Stimulated activated CD4-positive, alpha-beta T cell treated with anti-CD3 and anti-CD28 coated beads, TNF-alpha, amount 100 ng/mL, for 48 hours (primary cell): ENCODE data around the gene ETDC.
"Not testable (repeated sequence)": the region's sequence is repeated elsewhere in the genome, so short reads cannot be mapped to it uniquely, and the experiment has no call there.

Experiments
- DNase-seq, 3 donors: peaks; one replicate each; pipeline ENCODE4 v3.0.0-alpha.2; 2020; ENCODE audit warnings: low read depth in 3 of 3

ETDC gene

DNA sequence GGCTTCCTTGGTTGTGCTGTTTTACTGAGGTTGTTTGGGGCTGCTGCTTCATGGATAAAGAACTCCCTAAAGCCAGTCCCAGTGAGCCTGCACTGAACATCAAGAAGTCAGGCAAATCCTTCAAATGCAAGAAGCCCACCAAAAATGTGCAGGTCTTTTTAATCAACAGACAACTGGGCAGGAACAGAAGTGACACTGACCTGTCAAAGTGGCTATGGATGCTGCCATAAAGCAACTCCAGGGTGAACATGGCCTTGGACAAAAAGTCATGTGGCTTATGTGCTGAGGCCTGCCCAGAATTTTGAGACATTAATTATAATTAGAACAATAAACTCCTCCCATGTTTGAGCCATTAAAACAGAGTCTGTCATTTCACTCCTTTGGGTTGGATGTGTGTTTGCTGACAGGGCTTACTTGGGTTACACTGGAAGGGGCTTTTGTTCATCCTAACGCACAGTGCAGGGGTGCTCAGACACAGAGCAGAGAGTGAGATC, at the start of gene ETDC:
ETDC (plus strand) TSS at position 51 of the 494 bp plus-strand sequence; CDS start at position 51, 0 bp downstream.
- no peak for DNase-seq

DNA sequence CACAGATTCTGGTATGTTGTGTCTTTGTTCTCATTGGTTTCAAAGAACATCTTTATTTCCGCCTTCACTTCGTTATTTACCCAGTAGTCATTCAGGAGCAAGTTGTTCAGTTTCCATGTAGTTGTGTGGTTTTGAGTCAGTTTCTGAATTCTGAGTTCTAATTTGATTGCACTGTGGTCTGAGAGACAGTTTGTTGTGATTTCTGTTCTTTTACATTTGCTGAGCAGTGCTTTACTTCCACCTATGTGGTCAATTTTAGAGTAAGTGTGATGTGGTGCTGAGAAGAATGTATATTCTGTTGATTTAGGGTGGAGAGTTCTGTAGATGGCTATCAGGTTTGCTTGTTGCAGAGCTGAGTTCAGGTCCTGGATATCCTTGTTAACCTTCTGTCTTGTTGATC, 48.3 kb upstream of the ETDC start:
- DNase-seq: not testable (repeated sequence)

DNA sequence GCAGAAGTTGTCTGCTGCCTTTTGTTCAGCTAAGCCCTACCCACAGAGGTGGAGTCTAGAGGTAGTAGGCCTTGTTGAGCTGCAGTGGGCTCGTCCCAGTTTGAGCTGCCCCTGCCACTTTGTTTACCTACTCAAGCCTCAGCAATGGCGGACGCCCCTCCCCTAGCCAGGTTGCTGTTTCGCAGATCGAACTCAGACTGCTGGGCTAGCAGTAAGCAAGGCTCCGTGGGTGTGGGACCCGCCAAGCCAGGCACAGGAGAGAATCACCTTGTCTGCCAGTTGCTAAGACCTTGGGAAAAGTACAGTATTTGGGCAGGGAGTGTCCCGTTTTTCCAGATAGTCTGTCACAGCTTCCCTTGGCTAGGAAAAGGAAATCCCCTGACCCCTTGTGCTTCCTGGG, 45.9 kb upstream of the ETDC start:
- not testable (repeated sequence) for DNase-seq

DNA sequence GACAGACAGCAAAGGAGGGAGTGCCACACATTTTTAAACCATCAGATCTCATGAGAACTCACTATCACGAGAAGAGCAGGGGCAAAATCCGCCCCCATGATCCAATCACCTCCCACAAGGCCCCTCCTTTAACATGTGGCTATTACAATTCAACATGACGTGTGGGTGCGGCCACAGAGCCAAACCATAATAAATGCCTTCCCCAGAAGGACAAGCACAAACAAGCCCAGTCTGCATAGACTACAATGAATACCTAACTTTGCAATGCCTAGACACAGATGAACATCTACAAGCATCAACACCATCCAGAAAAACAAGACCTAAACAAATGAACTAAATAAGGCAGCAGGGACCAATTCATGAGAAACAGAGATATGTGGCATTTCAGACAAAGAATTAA, 45.1 kb upstream of the ETDC start:
- DNase-seq: no peak

DNA sequence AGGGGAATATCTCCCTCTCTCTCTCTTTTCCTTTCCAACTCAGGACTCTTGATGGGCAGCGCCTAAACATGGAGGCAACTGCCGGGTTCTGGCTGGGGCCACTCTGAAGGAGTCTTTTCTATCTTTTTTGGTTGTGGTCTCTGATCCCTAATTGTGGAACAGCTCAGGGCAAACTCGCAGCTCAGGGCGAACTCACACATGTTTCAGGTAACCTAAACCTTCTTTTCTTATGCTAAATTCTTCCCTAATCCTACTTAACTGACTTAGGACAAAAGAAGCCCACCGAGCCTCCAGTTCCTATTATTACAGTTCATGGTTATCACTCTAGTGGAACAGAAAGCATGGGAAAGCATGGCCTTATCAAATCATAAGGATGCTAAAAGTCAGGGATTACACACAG, 36.1 kb upstream of the ETDC start:
- DNase-seq: no peak

DNA sequence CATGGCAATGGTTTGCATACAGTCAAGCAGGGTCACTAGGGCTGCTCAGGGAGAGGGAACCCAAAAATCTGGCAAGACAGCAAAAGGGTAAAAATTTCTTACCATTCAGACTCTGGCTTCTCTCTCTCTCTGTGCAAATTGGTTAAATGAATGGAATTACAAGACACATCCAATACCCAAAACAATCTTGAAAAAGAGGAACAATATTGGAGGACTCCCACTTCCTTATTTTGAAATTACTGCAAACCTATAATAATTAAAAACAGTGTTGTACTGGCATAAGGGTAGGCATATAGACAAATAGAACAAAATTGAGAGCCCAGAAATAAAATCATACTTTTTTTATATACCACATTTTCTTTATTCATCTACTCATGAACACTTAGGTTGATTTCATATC, 33.3 kb upstream of the ETDC start:
- no peak for DNase-seq

DNA sequence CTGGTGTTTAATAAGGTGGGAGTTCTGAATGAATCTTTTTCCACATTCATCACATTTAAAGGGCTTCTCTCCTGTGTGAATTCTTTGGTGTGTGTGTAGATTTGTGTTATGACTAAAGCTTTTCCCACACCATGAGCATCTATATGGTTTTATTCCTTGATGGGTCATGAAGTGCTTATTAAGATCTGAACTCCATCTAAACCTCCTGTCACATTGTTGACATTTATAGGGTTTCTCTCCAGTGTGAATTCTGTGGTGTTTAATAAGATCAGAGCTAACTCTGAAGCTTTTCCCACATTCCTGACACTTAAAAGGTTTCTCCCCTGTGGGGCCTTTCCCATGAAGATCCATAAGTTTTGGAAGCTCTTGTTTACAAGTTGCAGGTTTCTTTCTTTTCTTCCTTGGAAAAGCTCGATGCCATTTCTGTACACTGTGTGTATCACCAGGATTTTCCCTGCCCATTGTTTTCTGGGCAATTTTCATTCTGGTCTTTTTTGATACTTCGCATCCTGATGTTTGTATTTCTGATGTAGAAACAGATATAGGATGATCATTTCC, 21.9 kb upstream of the ETDC start:
- DNase-seq: no peak

DNA sequence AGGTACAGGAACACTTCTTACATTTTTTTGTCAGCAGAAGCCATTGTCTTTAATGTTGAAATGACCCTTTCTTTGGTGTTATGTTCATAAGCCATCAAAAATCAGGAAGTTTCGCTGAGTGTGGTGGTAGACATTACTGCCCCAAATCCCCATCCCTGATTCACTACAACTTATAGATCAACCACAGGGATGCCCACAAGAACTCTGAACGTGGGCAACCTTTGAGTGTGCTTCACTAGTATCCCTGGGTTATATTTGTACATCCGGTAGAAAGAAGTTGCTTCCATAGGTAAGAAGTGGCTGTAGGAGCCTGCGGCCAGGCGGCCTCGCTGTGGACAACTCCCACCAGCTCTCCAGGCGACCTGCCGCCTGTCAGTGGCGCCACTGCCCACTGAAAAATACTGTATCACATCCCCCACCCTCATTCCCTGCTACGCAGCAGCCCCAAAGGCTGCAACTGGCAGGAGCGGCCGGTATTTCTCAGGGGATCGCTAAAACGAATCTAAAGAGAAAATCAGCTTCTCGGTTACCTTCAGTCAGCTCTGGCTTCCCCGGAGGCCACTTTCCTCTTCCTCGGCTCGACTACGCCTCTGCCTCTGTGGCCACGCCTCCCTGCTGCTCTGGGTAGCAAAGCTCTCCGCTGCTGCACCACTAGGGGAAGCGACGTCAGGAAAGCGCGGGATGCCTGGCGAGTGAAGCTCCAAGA, 13.9 kb upstream of the ETDC start:
- DNase-seq: peak; percentile 32 to 53 (median 39)

DNA sequence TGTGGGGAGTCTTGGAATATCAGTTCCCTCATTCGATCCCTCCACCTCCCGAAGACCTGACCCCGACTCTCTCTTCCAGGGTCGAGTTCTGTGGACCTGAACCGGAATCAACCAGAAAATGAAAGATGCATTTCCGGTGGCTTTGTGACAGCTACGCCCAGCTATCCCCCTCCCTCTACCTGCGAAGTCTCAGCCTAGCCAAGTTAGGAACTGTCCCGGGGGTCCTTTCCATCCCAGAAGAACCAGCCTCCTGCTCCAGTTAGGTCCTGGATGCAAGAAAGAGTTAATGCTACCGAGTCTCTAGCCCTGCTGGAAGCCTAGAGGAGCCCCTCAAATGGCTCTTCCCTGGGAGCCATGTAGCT, 13.4 kb upstream of the ETDC start:
- no peak for DNase-seq

DNA sequence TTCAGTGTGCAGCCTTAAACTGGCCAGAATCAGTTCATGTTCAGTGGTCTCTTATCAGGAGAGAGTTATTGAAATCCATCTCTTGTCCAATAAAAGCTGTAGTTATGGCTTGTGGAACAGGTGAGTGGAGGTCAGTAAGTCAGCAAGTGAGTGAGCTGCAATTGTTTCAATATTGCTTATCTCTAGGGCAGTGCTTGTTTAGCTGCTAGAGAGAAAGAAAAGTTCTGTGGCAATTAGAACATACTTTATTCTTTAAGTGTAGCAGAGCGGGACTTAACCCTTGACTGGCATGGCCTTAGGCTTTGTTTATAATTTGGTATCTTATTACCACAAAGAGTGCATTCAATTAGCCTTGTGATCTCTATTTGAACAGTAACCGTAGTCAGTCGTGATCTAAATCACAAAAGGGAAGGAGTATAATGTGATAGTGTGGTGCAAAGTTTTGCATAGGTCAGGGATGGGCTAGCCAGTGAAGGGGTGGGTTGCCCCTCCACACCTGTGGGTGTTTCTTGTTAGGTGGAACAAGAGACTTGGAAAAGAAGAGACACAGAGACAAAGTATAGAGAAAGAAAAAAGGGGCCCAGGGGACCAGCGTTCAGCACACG, 6.9 kb upstream of the ETDC start:
- no peak for DNase-seq

DNA sequence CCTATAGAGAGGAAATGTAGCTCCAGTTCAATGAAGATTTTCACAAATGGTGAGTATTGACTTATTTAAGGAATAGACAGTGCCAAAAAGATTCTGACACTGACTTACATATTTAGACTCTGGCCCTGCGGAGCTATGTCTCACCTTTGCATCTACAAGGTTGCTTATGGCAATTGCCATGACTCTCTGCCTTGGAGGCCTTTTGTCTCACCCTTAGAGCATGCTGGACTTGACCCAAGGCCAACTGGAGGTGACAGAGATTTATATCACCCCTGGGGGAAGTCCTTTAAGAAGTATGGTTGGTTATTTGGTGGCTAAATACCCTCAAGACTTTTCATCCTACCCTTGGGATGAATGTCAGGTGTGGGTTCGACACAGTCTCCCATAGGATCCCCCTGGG, 4.5 kb upstream of the ETDC start:
- DNase-seq: no peak

DNA sequence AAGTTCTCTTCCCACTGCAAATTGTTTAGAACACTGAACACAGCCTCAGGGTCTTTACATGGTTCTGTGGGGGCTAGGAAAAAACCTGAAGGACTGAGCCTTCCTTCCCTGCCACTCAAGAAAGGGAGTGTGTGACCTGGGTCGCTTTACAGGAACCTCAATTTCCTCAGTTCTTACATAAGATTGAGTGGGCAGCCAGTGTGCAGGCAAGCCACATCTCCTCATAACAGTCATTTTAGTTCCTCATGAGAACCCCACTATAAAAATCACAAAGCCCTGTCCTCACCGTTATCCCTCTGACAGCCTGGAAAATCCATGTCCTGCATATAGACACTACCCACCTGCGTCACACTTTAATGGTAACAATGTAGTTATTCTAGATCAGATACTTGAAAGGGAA, 2.1 kb upstream of the ETDC start:
- no peak for DNase-seq

DNA sequence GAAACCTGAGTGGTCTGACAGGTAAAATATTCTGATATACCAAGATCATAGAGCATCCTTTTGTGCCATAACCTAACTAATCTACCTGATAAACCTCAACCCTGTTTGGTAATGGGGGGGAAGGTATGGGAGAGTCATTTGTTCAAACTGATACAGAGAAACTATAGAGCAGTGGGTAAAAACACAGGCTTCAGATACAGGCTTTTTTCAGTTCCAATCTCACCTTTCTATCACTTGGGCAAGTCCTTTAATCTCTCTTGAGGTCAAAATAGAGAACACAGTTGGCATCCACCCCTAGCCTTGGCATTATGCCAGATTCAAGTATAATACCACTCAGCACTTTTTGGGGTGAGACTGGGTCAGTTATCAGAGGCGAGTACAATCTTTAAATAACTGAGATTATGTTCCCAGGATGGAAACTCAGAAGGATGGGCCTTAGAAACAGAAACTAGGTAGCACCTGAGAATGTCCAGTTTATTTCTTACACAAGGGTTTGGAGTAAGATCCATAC, 880 bp upstream of the ETDC start:
- DNase-seq: no peak

DNA sequence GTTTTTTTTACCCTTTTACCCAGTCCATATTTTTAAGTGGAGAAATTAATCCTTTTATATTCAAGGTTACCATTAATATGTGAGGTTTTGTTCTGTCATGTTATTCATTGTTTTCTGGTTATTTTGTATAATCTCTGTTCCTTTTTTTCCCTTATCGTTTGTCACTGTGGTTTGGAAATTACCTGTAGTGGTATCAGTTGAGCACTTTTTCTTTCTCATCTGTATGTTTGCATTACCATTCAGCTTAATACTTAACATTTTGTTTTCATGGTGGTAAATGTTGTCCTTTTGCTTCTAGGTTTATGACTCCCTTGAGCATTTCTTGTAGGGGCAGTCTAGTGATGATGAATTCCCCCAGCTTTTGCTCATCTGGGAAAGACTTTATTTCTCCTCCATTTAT, 6.6 kb downstream of the ETDC start:
- no peak for DNase-seq

DNA sequence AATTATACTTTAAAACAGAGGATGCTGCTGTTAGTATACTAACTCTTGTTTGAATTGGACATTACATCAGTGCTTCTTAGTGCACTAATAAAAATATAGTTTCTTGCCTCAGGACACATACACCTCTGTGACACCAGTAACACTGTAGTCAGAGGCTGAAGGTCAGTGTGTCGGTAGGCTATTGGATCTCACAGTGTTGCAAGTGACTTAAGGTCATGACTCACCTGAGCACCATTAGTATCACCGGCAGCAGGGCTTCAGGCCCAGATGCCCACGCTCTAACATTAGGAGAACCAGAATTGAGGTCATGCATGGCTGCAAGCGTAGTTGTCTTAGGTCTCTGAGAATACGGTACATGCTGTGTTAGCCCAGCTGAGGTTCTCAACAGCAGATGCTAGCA, 15.2 kb downstream of the ETDC start:
- DNase-seq: no peak

DNA sequence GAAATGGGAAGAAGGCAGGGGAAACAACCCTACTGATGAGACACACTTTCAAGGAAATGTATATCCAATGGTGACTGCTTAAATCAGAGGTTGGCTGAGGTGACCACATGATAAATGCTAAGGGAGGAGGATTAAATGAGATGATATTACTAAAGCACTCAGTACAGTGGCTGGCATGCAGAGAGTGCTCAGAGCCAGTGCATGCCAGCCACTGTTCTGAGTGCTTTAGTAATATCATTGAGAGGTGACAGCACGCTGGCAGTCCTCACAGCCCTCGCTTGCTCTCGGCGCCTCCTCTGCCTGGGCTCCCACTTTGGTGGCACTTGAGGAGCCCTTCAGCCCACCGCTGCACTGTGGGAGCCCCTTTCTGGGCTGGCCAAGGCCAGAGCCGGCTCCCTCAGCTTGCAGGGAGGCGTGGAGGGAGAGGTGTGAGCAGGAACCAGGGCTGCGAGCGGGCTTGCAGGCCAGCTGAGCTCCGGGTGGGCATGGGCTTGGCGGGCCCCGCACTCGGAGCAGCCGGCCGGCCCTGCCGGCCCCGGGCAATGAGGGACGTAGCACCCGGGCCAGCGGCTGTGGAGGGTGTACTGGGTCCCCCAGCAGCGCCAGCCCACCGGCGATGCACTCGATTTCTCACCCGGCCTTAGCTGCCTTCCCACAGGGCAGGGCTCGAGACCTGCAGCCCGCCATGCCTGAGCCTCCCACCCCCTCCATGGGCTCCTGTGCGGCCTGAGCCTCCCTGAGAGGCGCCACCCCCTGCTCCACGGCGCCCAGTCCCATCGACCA, 15.9 kb downstream of the ETDC start:
- not testable (repeated sequence) for DNase-seq

DNA sequence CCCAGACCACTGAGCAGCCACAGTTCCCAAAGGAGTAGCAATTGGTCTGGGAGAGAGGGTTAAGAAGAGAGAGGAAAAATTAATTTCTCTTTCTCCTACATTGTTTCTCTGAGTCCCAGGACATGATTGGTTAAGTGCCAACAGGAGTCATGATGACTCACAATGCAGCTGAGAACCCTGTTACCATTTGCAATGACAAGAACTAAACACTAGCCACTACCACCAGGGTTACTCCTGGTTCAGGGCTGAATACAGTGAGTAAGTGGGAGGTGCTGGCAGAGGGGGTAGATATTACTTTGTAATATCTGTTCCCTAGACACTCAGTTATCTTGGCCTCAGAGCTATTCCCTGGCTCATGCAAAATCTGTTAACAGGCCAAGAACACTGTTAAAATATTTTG, 18.0 kb downstream of the ETDC start:
- DNase-seq: no peak

DNA sequence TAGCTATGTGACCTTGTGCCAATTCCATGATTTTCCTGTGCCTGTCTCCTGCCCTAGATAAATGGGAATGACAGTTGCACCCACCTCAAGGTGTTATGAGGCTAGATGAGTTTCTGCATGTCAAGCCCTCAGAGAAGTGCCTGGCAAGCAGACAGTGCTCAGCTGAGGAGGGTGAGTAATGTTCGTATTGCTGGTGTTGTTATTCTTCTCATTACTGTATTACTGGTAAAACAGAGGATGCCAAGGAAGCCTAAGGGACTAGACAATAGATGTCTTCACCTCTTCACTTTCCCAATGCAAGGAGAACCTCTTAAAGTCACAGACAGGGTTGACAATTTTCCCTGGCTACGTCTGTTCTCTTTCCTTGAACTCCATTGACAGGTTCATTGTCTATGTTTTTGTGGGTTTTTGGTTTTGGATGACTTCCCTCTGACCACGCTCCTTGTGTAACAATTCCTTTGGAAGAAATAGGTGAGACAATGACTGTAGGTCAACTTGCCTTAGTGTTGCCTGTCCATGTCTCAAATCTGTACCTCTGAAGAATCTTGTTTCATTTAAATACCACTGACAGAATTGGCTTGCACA, 19.2 kb downstream of the ETDC start:
- no peak for DNase-seq

DNA sequence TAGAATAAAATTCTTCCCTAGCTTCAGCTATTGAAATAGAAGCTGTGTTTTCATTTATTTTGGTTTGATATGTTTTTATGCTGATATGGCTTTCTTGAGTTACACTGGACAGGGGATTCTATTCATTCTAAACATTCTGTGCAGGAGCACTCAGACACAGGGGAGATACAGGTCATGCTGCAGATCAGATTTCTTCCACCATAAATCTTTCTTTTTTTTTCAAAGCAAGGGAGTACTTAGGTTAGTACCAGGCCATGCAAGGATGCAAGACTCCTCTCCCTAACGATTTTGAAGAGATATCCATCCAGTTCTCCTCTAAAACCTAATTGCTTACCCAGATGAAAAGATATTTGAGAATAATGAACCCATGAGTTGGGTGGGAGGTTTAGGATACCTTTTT, 21.4 kb downstream of the ETDC start:
- DNase-seq: no peak

DNA sequence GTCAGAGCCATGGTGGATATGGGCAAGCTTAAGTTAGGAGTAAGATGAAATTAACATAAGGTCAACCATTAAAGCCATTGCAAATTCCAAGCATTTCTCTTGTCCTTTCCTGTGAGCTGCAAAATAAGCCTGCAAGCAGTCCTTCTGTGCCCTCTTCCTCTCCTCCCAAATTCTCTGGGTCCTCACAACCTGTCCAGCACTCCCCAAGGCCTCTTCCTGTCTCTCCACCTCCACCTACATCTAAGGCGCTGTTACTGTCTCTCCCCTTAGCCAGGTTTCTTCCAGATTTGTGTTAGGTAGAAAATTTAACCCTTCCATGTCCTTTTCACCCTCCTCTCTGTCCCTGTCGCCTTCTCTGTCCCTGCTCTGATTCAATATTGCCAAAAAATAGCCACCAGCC, 22.2 kb downstream of the ETDC start:
- no peak for DNase-seq

DNA sequence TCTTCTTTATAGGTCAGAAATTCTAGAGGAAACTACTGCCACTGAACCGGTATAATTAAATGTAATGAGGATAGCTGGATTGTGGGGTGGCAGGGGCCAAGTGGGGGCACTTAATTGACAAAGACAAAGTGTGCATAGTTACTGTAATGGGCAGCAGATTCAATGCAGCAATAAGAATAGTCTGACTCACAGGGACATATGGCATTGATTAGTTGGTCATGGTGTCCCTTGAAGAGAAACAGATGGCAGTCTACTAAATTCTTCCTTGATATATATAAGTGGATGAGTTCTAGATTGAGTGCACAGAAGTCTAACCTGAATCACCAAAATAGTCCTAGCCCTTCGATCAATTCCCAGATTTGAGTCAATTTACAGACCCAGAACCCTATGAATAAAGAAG, 31.6 kb downstream of the ETDC start:
- no peak for DNase-seq

DNA sequence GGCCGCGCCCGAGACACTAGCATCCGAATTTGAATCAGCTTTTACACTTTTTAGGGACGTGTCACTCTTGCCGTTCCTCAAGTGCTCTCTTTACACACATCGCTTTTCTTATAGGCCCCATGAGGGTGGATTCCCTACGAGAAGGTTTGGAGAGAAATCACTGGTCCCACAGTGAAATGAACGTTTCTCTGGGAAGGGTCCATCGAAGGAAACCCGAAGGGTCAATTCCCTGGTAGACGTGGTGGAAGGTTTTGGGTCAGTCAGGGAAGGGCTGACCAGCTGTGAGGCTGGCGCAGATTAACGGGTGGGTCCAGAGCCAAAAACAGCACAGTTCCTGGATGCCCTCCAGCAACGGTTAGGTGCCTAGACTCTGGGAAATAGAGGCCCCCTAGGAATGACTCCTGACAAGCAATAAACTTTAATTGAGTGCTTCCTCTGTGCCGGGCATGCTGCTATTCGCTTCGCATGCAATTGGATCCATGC, 35.9 kb downstream of the ETDC start:
- no peak for DNase-seq
